Measurements from ENCODE around the gene DPP3. TPM values are rescaled to one million over a fixed set of nuclear protein-coding genes. Genes with fewer than 3 reads are reported as not detected.

The DPP3 gene
- total RNA-seq, 2 donors from 2014 or later, result 20.2 to 22.2 TPM

GRCh38 chr11:66550887-66551286, 70.7 kb downstream of the DPP3 start:
- no peak for TF ChIP-seq CTCF (IDR thresholded peaks at IDR 0.05)
- H3K36me3 ChIP-seq, result no peaks in the 10 kb centered on the region
- no peak for DNase-seq (ENCODE audit: low spot score)
- H3K4me3 ChIP-seq, result no peak overlapping the region
- no peaks in the 10 kb centered on the region for H3K9me3 ChIP-seq
- H3K27ac ChIP-seq, result no peak overlapping the region
- H3K27me3 ChIP-seq (replicated peaks; ENCODE audit: insufficient read depth), result no peaks in the 10 kb centered on the region
- ATAC-seq (ENCODE audit: insufficient number of reproducible peaks, low FRiP score, low read depth), result no peak
- peaks cover 4 to 6% of the 10 kb centered on the region in 2 donors for H3K4me1 ChIP-seq (ENCODE audit: control insufficient read depth in 1 of 2, low read depth in 2 of 2)

GRCh38 chr11:66554602-66555001, 74.4 kb downstream of the DPP3 start:
- H3K27ac ChIP-seq, result no peak overlapping the region
- ATAC-seq (ENCODE audit: insufficient number of reproducible peaks, low FRiP score, low read depth), result no peak

GRCh38 chr11:66555416-66555815, 75.2 kb downstream of the DPP3 start:
- no peak for DNase-seq (ENCODE audit: low spot score)
- no peak overlapping the region for H3K27ac ChIP-seq
- no peak for ATAC-seq (ENCODE audit: insufficient number of reproducible peaks, low FRiP score, low read depth)
- TF ChIP-seq CTCF (IDR thresholded peaks at IDR 0.05), result no peak
- no peaks in the 10 kb centered on the region for H3K36me3 ChIP-seq
- no peak overlapping the region for H3K4me3 ChIP-seq
- H3K4me1 ChIP-seq (ENCODE audit: control insufficient read depth in 1 of 2, low read depth in 2 of 2), result peaks cover 6 to 10% of the 10 kb centered on the region in 2 donors
- no peaks in the 10 kb centered on the region for H3K9me3 ChIP-seq
- H3K27me3 ChIP-seq (replicated peaks; ENCODE audit: insufficient read depth), result no peaks in the 10 kb centered on the region

More at GRCh38 chr11:66554602-66555001, 74.4 kb downstream of the DPP3 start:
- Histone ChIP-seq H3K27me3 (replicated peaks; ENCODE audit: insufficient read depth) (no peaks in the 10 kb centered on the region), H3K36me3 (no peaks in the 10 kb centered on the region), H3K4me1 (ENCODE audit: control insufficient read depth in 1 of 2, low read depth in 2 of 2) (peaks cover 6 to 10% of the 10 kb centered on the region in 2 donors), H3K4me3 (no peak overlapping the region), H3K9me3 (no peaks in the 10 kb centered on the region)
- no peak for TF ChIP-seq CTCF (IDR thresholded peaks at IDR 0.05)
- DNase-seq (ENCODE audit: low spot score), result no peak

- ATAC-seq (ENCODE audit: insufficient number of reproducible peaks, low FRiP score, low read depth), result no peak
- TF ChIP-seq CTCF (IDR thresholded peaks at IDR 0.05), result no peak
- DNase-seq (ENCODE audit: low spot score), result no peak
- no peaks in the 10 kb centered on the region for H3K9me3 ChIP-seq
- H3K4me1 ChIP-seq (ENCODE audit: control insufficient read depth in 1 of 2, low read depth in 2 of 2), result peaks cover 6 to 10% of the 10 kb centered on the region in 2 donors
- H3K27ac ChIP-seq, result no peak overlapping the region
- H3K4me3 ChIP-seq, result no peak overlapping the region
- H3K36me3 ChIP-seq, result no peaks in the 10 kb centered on the region
- H3K27me3 ChIP-seq (replicated peaks; ENCODE audit: insufficient read depth), result no peaks in the 10 kb centered on the region
Observed at GRCh38 chr11:66556086-66556485, 75.9 kb downstream of the DPP3 start.

GRCh38 chr11:66557733-66558326, 77.6 kb downstream of the DPP3 start:
- DNase-seq (ENCODE audit: low spot score) (no peak), ATAC-seq (ENCODE audit: insufficient number of reproducible peaks, low FRiP score, low read depth) (no peak)
- Histone ChIP-seq H3K27ac (no peak overlapping the region), H3K4me1 (ENCODE audit: control insufficient read depth in 1 of 2, low read depth in 2 of 2) (peaks cover 6 to 10% of the 10 kb centered on the region in 2 donors), H3K9me3 (no peaks in the 10 kb centered on the region), H3K27me3 (replicated peaks; ENCODE audit: insufficient read depth) (no peaks in the 10 kb centered on the region), H3K36me3 (no peaks in the 10 kb centered on the region), H3K4me3 (no peak overlapping the region)
- TF ChIP-seq CTCF (IDR thresholded peaks at IDR 0.05), result no peak

Other genes starting within 250 kb of the DPP3 start
- gene KLC2, start 222.7 kb upstream of the DPP3 start, total RNA-seq, result 10 to 100 TPM; 48.6 to 55.9 TPM
- gene RAB1B, start 211.8 kb upstream of the DPP3 start, total RNA-seq, result 10 to 100 TPM; 57.2 to 96.0 TPM
- not detected for gene CNIH2, start 202.3 kb upstream of the DPP3 start, total RNA-seq
- gene YIF1A, start 191.3 kb upstream of the DPP3 start, total RNA-seq, result 100 to 1,000 TPM in 1 of 2 donors, 10 to 100 TPM in 1; 65.4 to 155 TPM
- gene TMEM151A, start 188.5 kb upstream of the DPP3 start, total RNA-seq, result under 1 TPM in 1 of 2 donors, not detected in 1; 0.27 TPM
- gene CD248, start 163.4 kb upstream of the DPP3 start, total RNA-seq, result 10 to 100 TPM; 22.9 to 32.4 TPM
- 1 to 10 TPM; 7.7 to 7.8 TPM for gene RIN1, start 144.0 kb upstream of the DPP3 start, total RNA-seq
- 10 to 100 TPM; 35.0 to 48.1 TPM for gene BRMS1, start 135.3 kb upstream of the DPP3 start, total RNA-seq
- gene B4GAT1, start 132.8 kb upstream of the DPP3 start, total RNA-seq, result 10 to 100 TPM; 15.7 to 34.1 TPM
- 1 to 10 TPM; 2.5 to 3.0 TPM for gene SLC29A2, start 108.7 kb upstream of the DPP3 start, total RNA-seq
- 1 to 10 TPM; 4.2 to 6.6 TPM for gene NPAS4, start 59.4 kb upstream of the DPP3 start, total RNA-seq
- gene MRPL11, start 41.6 kb upstream of the DPP3 start, total RNA-seq, result 10 to 100 TPM; 16.7 to 28.0 TPM
- gene PELI3, start 13.5 kb upstream of the DPP3 start, total RNA-seq, result 10 to 100 TPM; 29.1 to 47.1 TPM
- 100 to 1,000 TPM in 1 of 2 donors, 10 to 100 TPM in 1; 90.3 to 114 TPM for gene BBS1, start 30.2 kb downstream of the DPP3 start, total RNA-seq
- gene ZDHHC24, start 65.6 kb downstream of the DPP3 start, total RNA-seq, result 10 to 100 TPM; 10.2 to 15.7 TPM
- not detected for gene ACTN3, start 66.5 kb downstream of the DPP3 start, total RNA-seq
- 100 to 1,000 TPM; 122 to 195 TPM for gene CTSF, start 88.2 kb downstream of the DPP3 start, total RNA-seq
- under 1 TPM in 1 of 2 donors, not detected in 1; 0.68 TPM for gene CCDC87, start 112.6 kb downstream of the DPP3 start, total RNA-seq
- gene CCS, start 112.8 kb downstream of the DPP3 start, total RNA-seq, result 10 to 100 TPM; 19.9 to 20.8 TPM
- gene RBM14, start 136.2 kb downstream of the DPP3 start, total RNA-seq, result 10 to 100 TPM; 72.7 to 99.8 TPM
- 10 to 100 TPM; 61.2 to 84.0 TPM for gene RBM4, start 158.3 kb downstream of the DPP3 start, total RNA-seq
- gene RBM4B, start 197.5 kb downstream of the DPP3 start, total RNA-seq, result 1 to 10 TPM; 8.9 to 9.2 TPM
- gene SPTBN2, start 248.8 kb downstream of the DPP3 start, total RNA-seq, result 1 to 10 TPM; 1.2 to 5.6 TPM

All from thoracic aorta (tissue), 2 donors.